Activated T-cell treated with anti-CD3 and anti-CD28 coated beads, Interleukin-2, amount 50 U/mL, for 24 hours (primary cell): ENCODE data around the gene FMNL3.

Experiments
- DNase-seq: peaks from one replicate; pipeline ENCODE4 v3.0.0-alpha.2; 2020
- H3K27ac Mint-ChIP-seq: 2 replicates; pipeline ENCODE4 v1.8.0; 2020; ENCODE audit warnings: mild to moderate bottlenecking, mixed read lengths
- H3K27me3 Mint-ChIP-seq: 2 replicates; pipeline ENCODE4 v1.8.0; 2020; ENCODE audit warnings: mixed read lengths
- H3K36me3 Mint-ChIP-seq: 2 replicates; pipeline ENCODE4 v1.8.0; 2020; ENCODE audit warnings: low read depth, mixed read lengths
- H3K4me1 Mint-ChIP-seq: 2 replicates; pipeline ENCODE4 v1.8.0; 2020; ENCODE audit warnings: low read depth, mixed read lengths
- H3K4me3 Mint-ChIP-seq: 2 replicates; pipeline ENCODE4 v1.8.0; 2020; ENCODE audit warnings: mild to moderate bottlenecking, moderate library complexity, mixed read lengths
- H3K9me3 Mint-ChIP-seq: 2 replicates; pipeline ENCODE4 v1.8.0; 2020; ENCODE audit warnings: mixed read lengths

The FMNL3 gene

GRCh38 chr12:49645146-49646039 lies 61.8 kb downstream of the FMNL3 start:
- DNase-seq, result no peak
- Mint-ChIP-seq H3K27ac (peak overlapping the region; percentile 81), H3K4me3 (no peak overlapping the region), H3K27me3 (no peaks in the 10 kb centered on the region), H3K36me3 (peaks cover 77% of the 10 kb centered on the region), H3K9me3 (no peaks in the 10 kb centered on the region), H3K4me1 (peaks cover 32% of the 10 kb centered on the region)

- Mint-ChIP-seq H3K4me1 (peaks cover 32% of the 10 kb centered on the region), H3K4me3 (no peak overlapping the region), H3K36me3 (peaks cover 70% of the 10 kb centered on the region), H3K27me3 (no peaks in the 10 kb centered on the region), H3K9me3 (no peaks in the 10 kb centered on the region), H3K27ac (peak overlapping the region; percentile 81)
- peak; percentile 85 for DNase-seq
These were observed 62.6 kb downstream of the FMNL3 start for GRCh38 chr12:49644620-49644994.

- no peaks in the 10 kb centered on the region for H3K9me3 Mint-ChIP-seq
- peaks cover 36% of the 10 kb centered on the region for H3K4me1 Mint-ChIP-seq
- no peaks in the 10 kb centered on the region for H3K27me3 Mint-ChIP-seq
- DNase-seq, result no peak
- H3K27ac Mint-ChIP-seq, result peak overlapping the region; percentile 81
- no peak overlapping the region for H3K4me3 Mint-ChIP-seq
- peaks cover 64% of the 10 kb centered on the region for H3K36me3 Mint-ChIP-seq
These were observed 63.1 kb downstream of the FMNL3 start for GRCh38 chr12:49643961-49644619.

- H3K27me3 Mint-ChIP-seq, result no peaks in the 10 kb centered on the region
- no peaks in the 10 kb centered on the region for H3K9me3 Mint-ChIP-seq
- peaks cover 29% of the 10 kb centered on the region for H3K4me1 Mint-ChIP-seq
- no peak overlapping the region for H3K4me3 Mint-ChIP-seq
- DNase-seq, result no peak
- H3K36me3 Mint-ChIP-seq, result peaks cover 55% of the 10 kb centered on the region
- peak overlapping the region; percentile 48 for H3K27ac Mint-ChIP-seq
These were observed 64.1 kb downstream of the FMNL3 start for GRCh38 chr12:49643135-49643534.

GRCh38 chr12:49642370-49642802 lies 64.8 kb downstream of the FMNL3 start:
- Mint-ChIP-seq H3K27me3 (no peaks in the 10 kb centered on the region), H3K27ac (no peak overlapping the region), H3K36me3 (peaks cover 47% of the 10 kb centered on the region), H3K9me3 (no peaks in the 10 kb centered on the region), H3K4me3 (no peak overlapping the region), H3K4me1 (peaks cover 27% of the 10 kb centered on the region)
- DNase-seq, result no peak

- no peaks in the 10 kb centered on the region for H3K9me3 Mint-ChIP-seq
- no peaks in the 10 kb centered on the region for H3K27me3 Mint-ChIP-seq
- no peak overlapping the region for H3K4me3 Mint-ChIP-seq
- H3K4me1 Mint-ChIP-seq, result peaks cover 31% of the 10 kb centered on the region
- DNase-seq, result no peak
- no peak overlapping the region for H3K27ac Mint-ChIP-seq
- peaks cover 42% of the 10 kb centered on the region for H3K36me3 Mint-ChIP-seq
These were observed 65.3 kb downstream of the FMNL3 start for GRCh38 chr12:49641748-49642369.

- H3K4me3 Mint-ChIP-seq, result no peak overlapping the region
- DNase-seq, result peak; percentile 62
- H3K9me3 Mint-ChIP-seq, result no peaks in the 10 kb centered on the region
- no peaks in the 10 kb centered on the region for H3K27me3 Mint-ChIP-seq
- peak overlapping the region; percentile 31 for H3K27ac Mint-ChIP-seq
- H3K36me3 Mint-ChIP-seq, result peaks cover 2% of the 10 kb centered on the region
- peaks cover 17% of the 10 kb centered on the region for H3K4me1 Mint-ChIP-seq
These were observed 70.0 kb downstream of the FMNL3 start for GRCh38 chr12:49636979-49637755.

- Mint-ChIP-seq H3K36me3 (peaks cover 6% of the 10 kb centered on the region), H3K4me1 (peaks cover 17% of the 10 kb centered on the region), H3K27me3 (no peaks in the 10 kb centered on the region), H3K4me3 (no peak overlapping the region), H3K9me3 (no peaks in the 10 kb centered on the region), H3K27ac (peak overlapping the region; percentile 31)
- no peak for DNase-seq
These were observed 70.6 kb downstream of the FMNL3 start for GRCh38 chr12:49636574-49636973.

GRCh38 chr12:49635656-49636055 lies 71.5 kb downstream of the FMNL3 start:
- no peak for DNase-seq
- H3K27me3 Mint-ChIP-seq, result no peaks in the 10 kb centered on the region

GRCh38 chr12:49635036-49635435 lies 72.2 kb downstream of the FMNL3 start:
- peaks cover 6% of the 10 kb centered on the region for H3K36me3 Mint-ChIP-seq
- peak; percentile 25 for DNase-seq
- H3K9me3 Mint-ChIP-seq, result no peaks in the 10 kb centered on the region
- H3K27me3 Mint-ChIP-seq, result no peaks in the 10 kb centered on the region
- peak overlapping the region; percentile 38 for H3K27ac Mint-ChIP-seq
- peaks cover 17% of the 10 kb centered on the region for H3K4me1 Mint-ChIP-seq
- H3K4me3 Mint-ChIP-seq, result no peak overlapping the region

More at GRCh38 chr12:49635656-49636055, 71.5 kb downstream of the FMNL3 start:
- H3K27ac Mint-ChIP-seq, result no peak overlapping the region
- H3K9me3 Mint-ChIP-seq, result no peaks in the 10 kb centered on the region
- H3K4me1 Mint-ChIP-seq, result peaks cover 17% of the 10 kb centered on the region
- H3K36me3 Mint-ChIP-seq, result peaks cover 6% of the 10 kb centered on the region
- no peak overlapping the region for H3K4me3 Mint-ChIP-seq

- no peak overlapping the region for H3K4me3 Mint-ChIP-seq
- peaks cover 10% of the 10 kb centered on the region for H3K4me1 Mint-ChIP-seq
- H3K27ac Mint-ChIP-seq, result no peak overlapping the region
- no peaks in the 10 kb centered on the region for H3K9me3 Mint-ChIP-seq
- H3K36me3 Mint-ChIP-seq, result peaks cover 6% of the 10 kb centered on the region
- H3K27me3 Mint-ChIP-seq, result no peaks in the 10 kb centered on the region
- DNase-seq, result peak; percentile 29
These were observed 73.4 kb downstream of the FMNL3 start for GRCh38 chr12:49633703-49634345.

GRCh38 chr12:49632986-49633702 lies 74.1 kb downstream of the FMNL3 start:
- peaks cover 10% of the 10 kb centered on the region for H3K4me1 Mint-ChIP-seq
- peaks cover 6% of the 10 kb centered on the region for H3K36me3 Mint-ChIP-seq
- no peak for DNase-seq
- no peak overlapping the region for H3K4me3 Mint-ChIP-seq
- H3K27me3 Mint-ChIP-seq, result no peaks in the 10 kb centered on the region
- no peak overlapping the region for H3K27ac Mint-ChIP-seq
- H3K9me3 Mint-ChIP-seq, result no peaks in the 10 kb centered on the region

- Mint-ChIP-seq H3K27ac (no peak overlapping the region), H3K36me3 (peaks cover 6% of the 10 kb centered on the region), H3K4me1 (peaks cover 10% of the 10 kb centered on the region), H3K4me3 (no peak overlapping the region), H3K27me3 (no peaks in the 10 kb centered on the region), H3K9me3 (no peaks in the 10 kb centered on the region)
- DNase-seq, result no peak
These were observed 74.8 kb downstream of the FMNL3 start for GRCh38 chr12:49632401-49632800.
